GM21447 (cell line): Measurements from ENCODE around the gene ARHGAP6.

ENCODE experiments used
- ATAC-seq: cut with Tn5 transposase; IDR thresholded peaks from one replicate; pipeline ENCODE4 v1.9.1; 2021; ENCODE audit not compliant: unreplicated experiment

The ARHGAP6 gene

GRCh38 chrX:11665168-11666111 lies at the start of gene ARHGAP6:
ARHGAP6 (minus strand) TSS chrX:11665920; CDS start chrX:11664828, 1,092 bp downstream.
- ATAC-seq = no peak

- no peak for ATAC-seq
Observed at GRCh38 chrX:11704725-11705495, 39.2 kb upstream of the ARHGAP6 start.

- ATAC-seq = no peak
Observed at GRCh38 chrX:11703855-11704254, 38.1 kb upstream of the ARHGAP6 start.

- no peak for ATAC-seq
Observed at GRCh38 chrX:11702965-11703631, 37.4 kb upstream of the ARHGAP6 start.

GRCh38 chrX:11702420-11702819 lies 36.7 kb upstream of the ARHGAP6 start:
- ATAC-seq = no peak

- no peak for ATAC-seq
Observed at GRCh38 chrX:11698702-11699101, 33.0 kb upstream of the ARHGAP6 start.

GRCh38 chrX:11688201-11688600 lies 22.5 kb upstream of the ARHGAP6 start:
- ATAC-seq = no peak

- ATAC-seq = no peak
Observed at GRCh38 chrX:11687157-11687556, 21.4 kb upstream of the ARHGAP6 start.

GRCh38 chrX:11683057-11683456 lies 17.3 kb upstream of the ARHGAP6 start:
- ATAC-seq = no peak

- no peak for ATAC-seq
Observed at GRCh38 chrX:11678158-11678557, 12.4 kb upstream of the ARHGAP6 start.

- ATAC-seq = no peak
Observed at GRCh38 chrX:11672213-11672612, 6.5 kb upstream of the ARHGAP6 start.

- ATAC-seq = no peak
Observed at GRCh38 chrX:11670316-11670715, 4.6 kb upstream of the ARHGAP6 start.

GRCh38 chrX:11666952-11667685 lies 1.4 kb upstream of the ARHGAP6 start:
- no peak for ATAC-seq

GRCh38 chrX:11666164-11666563 lies 444 bp upstream of the ARHGAP6 start:
- ATAC-seq = no peak

- peak; percentile 41 for ATAC-seq
Observed at GRCh38 chrX:11664211-11665167, 1.2 kb downstream of the ARHGAP6 start.

GRCh38 chrX:11663875-11664210 lies 1.9 kb downstream of the ARHGAP6 start:
- no peak for ATAC-seq

- no peak for ATAC-seq
Observed at GRCh38 chrX:11655282-11656015, 10.3 kb downstream of the ARHGAP6 start.

- ATAC-seq = no peak
Observed at GRCh38 chrX:11648705-11649519, 16.8 kb downstream of the ARHGAP6 start.
